TTC549 (cell line): ENCODE measurements around the gene TPRN.

ENCODE experiments used
- FAIRE-seq: peaks from 2 replicates; lab custom pipeline; 2012; peaks lifted over from hg19 to GRCh38; lab: Jason Lieb, UNC

TPRN gene

DNA sequence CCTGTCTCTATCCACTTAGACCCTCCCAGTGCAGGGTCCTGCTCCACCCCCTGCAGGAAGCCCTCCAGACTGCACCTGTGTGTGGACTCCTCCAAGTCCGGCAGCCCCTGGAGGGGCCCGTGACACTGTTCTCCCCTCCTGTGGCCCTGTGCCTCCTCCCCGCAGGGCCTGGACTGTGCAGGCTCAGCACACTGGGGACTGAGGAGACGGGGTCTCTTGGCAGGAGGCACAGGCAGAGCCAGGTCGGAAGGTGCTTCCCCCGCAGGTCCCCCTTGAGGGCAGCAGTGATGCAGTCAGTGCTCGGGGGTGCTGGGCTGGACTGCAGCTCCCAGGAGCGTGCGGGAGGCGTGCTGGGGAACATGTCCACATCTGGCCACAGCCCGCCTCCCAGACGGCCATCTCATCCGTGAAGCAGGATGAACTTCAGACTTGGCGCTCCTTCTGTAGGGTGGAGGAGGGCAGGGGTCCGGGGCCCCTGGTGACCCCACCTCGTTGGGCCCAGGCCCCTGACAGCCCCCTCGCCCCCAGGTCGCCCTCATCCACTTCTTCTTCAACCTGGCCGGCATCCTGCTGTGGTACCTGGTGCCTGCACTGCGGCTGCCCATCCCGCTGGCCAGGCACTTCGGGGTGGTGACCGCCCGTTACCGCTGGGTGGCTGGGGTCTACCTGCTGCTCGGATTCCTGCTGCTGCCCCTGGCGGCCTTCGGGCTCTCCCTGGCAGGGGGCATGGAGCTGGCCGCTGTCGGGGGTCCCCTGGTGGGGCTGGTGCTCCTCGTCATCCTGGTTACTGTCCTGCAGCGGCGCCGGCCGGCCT is 35.1 kb upstream of the TPRN start:
- no peak for FAIRE-seq

DNA sequence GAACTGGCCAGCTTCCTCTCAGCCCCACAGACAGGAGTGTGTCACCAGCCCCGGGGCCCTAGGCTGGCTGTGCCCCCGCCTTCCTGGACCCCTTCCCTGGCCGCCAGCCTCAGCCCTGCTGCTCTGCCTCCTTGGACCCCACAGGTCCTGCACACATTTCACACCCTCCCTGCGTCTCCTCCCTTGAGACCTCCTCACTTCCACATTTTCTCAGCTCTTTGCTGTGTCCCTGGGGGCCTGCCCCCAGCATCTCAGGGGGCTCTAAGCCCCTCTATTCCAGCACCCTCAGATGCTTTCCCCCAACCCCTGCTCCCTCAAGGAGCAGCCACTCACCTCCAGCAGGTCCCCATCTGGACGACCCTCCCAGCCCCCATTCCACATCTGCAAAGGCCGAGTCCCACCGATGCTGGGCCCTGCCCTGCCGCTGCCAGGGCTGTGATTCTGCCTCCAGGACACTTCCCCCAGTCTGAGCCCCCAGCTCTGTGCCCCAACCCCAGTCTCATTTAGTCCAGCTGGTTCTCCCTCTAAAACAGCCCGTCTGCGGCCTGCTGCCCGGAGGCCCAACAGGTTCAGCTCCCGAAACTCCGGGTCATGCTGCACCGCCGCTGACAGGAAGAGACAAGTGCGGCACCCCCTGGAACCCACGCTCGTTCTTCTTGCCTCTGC is 34.4 kb upstream of the TPRN start:
- FAIRE-seq, result no peak

DNA sequence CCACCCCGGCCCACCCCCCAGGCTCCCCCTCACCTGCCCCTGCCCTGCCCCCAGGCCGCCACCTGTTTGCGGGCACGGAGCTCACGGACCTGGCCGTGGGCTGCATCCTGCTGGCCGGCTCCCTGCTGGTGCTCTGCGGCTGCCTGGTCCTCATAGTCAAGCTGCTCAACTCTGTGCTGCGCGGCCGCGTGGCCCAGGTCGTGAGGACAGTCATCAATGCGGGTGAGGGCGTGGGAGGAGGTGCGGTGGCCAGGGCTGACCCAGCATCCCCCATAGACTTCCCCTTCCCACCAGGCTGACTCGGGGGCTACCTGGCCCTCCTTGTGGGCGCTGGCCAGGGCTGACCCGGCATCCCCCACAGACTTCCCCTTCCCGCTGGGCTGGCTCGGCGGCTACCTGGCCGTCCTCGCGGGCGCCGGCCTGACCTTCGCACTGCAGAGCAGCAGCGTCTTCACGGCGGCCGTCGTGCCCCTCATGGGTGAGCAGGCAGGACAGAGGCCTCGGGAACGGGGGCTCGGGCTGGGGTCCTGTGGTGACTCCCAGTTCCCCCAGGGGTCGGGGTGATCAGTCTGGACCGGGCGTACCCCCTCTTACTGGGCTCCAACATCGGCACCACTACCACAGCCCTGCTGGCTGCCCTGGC is 33.6 kb upstream of the TPRN start:
- FAIRE-seq, result no peak

DNA sequence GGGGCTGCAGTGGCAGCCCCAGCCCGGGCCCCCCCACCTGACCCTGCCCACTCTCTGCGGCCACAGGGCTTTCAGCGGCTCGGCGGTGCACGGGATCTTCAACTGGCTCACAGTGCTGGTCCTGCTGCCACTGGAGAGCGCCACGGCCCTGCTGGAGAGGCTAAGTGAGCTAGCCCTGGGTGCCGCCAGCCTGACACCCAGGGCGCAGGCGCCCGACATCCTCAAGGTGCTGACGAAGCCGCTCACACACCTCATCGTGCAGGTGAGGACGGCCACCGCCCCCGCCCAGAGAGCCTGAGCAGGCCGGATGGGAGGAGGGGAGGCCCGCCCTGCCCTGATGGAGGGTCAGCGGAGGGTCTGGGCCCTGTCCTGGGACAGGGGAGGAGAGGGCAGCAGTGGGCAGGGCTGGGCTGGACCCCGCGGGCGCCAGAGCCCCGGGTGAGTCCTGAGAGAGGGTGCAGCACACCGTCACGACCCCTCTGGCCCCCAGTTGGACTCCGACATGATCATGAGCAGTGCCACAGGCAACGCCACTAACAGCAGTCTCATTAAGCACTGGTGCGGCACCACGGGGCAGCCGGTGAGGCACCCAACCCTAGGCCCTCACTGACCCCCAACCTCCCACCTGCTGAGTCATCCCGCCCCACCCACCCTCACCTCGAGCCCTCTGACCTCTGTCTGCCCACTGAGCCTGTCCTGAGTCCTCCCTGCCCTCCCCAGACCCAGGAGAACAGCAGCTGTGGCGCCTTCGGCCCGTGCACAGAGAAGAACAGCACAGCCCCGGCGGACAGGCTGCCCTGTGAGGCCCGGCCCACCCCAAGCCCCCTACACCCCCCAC is 32.8 kb upstream of the TPRN start:
- no peak for FAIRE-seq

DNA sequence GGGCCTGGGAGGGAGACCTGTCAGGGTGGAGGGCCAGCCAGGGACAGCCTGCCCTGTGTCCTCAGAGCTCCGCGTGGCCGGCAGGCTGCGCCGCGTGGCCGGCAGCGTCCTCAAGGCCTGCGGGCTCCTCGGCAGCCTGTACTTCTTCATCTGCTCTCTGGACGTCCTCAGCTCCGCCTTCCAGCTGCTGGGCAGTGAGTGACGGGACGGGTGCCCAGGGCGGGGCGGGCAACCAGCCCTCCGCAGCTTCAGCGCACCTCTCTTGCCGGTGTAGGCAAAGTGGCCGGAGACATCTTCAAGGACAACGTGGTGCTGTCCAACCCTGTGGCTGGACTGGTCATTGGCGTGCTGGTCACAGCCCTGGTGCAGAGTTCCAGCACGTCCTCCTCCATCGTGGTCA is 32.0 kb upstream of the TPRN start:
- no peak for FAIRE-seq

DNA sequence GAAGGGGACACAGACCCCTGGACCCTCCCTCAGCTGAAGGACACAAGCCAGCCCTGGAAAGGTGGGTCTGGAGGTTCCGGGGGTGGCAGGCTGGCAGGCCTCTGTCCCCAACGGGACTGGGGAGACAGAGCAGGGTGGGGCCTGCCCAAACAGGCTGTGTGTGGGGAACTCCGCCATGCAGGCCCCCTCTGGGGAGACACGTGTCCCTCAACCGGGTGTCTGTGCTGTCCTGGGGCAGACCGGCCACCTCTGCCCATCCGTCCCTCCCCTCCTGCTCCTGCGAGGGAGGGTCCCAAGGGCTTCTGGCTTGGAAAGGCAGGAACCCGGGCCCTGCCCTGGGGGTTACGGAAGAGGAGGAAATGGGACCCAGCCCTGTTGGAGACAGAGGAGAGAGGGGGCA is 31.6 kb upstream of the TPRN start:
- FAIRE-seq, result no peak

DNA sequence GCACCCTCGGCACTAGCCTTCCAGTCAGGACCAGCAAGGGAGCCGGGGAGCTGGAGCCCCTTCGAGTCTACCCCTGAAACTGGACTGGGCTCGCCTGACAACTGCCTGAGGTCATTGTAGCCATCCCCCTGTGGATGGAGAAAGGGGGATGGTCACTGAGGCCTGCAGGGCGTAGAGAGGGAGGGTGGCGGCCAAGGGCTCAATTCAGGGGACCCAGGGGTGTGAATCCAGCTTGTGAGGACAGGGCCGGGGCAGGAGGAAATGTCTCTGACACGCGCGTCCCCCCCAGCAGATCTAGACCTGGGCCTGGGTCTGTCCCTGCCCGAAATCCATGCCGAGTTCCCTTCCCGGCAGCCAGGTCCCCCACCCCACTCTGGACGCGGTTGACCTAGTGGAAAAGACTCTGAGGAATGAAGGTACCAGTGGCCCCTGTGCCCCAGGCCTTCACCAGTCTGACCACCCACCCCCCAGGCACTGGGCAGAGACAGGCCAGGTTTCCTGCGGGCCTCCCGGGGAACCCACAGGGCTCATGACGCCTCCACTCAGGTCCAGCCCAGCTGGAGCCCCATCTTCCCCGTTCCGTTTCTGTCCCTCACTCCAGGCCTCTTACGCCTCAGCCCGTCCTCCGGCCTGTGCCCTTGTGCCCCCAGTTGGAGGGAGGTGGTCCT is 31.0 kb upstream of the TPRN start:
- no peak for FAIRE-seq

DNA sequence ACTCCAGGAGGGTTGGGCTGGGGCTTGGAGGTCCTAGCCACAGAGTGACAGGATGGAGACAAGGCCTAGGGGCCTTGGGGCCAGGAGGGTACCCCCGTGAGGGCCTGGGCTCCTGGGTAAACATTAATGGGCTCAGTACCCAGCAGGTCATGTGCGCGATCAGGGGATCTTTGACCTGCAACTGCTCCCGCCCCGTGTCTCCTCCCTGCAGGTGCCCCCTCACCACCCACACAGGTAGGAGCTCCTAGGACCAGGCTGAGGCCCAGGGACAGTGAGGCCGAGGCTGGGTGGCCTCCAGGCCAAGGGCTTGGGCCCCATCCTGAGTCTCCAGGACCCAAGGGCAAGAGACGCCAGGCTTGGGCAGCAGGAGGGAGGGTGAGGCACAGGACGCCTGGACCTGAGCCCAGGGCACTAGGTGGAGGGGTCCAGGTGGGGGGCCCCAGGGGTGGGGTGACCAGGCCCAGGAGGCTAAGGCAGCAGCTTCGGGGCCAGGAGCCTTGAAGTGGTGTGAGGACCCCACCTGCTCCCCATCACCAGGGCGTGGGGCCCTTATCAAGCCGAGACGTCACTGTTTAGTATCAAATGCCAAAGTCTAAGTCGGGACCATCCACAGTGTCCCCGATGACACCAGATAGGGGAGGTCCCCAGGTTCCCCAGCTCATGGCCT is 30.3 kb upstream of the TPRN start, which contains the start of gene SLC34A3:
TSS of gene SLC34A3 (plus strand) at position 197 of the 667 bp plus-strand sequence. CDS start 802 bp downstream, outside the sequence.
- no peak for FAIRE-seq

DNA sequence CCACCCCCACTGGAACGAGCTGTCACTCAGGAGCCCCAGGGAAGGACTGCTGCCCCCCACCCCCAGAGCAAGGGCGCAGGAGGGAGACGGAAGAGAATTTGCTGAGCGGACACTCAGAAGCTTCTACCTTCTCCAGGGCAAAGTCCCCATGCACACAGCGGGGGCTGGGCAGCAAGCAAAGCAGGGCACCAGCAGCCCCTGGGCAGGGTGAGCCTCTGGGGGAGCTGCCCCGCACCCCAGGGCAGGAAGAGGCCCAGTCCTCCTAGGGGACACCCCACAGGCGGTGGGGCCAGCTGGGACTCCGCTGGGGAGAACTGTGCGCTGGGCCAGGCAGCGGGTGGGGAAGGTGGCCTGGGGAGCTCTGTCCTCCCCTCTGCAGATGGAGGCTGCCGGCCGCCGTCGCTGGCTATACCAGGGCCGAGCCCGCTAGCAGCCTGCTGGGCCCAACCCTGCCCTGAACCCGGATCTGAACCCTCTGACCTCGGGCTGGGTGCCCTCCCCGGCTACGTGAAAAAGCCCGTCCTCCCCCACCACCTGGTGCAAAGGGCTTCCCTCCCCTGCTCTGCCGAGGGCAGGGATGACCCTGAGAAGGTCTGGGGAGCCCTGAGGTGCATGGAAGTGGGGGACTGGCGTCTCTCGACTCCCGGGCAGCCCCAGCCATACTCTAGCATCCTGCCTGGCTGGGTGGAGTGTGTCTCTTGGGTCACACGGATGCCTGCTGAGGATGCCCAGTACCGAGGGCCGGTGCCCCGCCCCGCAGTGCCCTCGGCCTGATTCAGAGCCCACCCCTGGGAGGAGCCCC is 29.6 kb upstream of the TPRN start:
- no peak for FAIRE-seq

DNA sequence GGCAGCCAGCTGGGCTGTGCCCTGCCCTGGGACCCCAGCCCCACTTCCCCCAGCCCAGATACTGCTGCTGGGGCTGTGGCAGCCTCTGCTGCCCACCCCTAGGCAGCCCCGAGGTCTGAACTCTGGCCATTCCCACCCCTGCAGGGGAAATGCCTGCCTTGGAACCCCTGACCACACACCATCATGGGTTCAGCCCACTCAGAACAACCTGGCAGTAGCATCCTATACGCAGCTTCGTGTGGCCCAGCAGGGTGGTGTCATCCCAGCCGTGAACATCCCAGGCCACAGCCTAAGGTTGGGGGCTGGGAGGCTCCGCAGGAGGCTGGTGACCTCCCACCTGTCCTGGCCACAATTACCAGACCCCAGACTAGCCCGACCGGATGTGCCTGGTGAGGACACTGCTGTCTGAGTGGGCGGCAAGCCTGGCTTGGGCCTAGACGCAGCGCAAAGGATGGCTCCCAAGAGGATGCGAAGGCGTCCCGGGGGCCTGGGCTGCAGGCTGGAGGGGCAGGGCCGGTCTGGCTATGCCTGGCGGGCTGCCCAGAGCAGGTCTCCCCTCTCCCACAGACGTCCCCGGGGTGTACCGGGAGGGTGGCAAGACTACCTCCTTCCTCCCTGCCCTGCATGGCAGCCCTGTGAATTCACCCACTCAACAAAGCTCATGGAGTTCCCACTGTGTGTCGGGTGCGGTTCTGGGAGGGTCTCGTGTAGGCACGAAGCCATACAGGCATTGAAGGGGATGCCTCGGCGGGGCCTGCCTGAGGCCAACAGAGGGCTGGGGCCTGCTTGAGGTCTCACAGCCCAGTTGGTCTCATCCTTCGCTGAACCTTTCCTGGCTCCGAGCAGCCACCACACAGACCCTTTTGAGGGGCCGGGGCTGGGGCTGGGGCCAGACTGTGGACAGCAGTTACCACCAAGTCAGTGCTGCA is 28.7 kb upstream of the TPRN start:
- no peak for FAIRE-seq

DNA sequence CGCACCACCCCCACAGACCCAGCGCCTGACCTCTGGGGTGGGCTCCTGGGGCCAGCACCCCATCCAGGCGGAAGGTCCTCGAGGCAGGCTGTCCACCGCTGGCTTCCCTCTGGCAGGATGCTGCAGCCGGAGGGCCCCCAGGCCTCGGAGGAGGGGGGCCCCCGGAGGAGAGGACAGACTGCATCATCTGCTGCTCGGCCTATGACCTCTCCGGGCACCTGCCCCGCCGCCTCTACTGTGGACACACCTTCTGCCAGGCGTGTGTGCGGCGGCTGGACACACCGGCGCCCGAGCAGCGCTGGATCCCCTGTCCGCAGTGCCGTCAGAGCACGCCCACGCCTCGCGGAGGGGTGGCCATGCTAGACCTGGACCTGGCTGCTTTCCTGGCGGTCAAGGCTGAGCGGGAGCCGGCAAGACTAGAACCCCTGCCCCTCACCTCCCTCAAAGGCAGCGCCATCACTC is 28.0 kb upstream of the TPRN start:
- no peak for FAIRE-seq

DNA sequence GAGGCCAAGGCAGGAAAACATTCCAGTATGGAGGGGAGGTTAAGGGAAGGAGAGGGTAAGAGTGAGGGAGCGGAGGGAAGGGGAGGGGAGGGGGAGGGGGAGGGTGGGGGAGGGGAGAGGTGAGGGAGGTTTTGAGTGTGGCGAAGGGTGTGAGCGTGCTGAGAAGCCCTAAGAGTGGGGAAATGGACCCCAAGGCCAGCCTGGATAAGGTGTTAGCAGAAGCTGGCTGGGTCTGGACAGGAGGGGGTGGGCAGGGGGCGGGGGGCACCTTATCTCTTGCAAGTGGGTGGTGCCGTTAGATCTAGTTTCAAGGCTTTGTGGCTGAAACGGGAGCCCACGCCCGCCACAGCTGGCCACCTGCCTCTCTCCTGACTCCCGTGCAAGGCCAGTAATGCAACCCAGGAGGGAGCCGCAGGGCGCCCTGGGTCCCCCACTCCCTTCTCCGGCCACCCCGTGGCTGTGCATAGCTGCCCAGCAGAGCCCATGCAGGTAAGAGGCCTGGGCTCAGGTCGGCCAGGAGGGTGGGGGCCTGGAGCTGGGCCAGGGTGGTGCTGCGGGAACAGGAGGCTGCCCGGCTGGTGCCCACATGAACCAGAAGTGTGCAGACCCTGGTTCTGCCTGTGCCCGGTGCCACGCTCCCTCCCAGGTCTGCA is 27.4 kb upstream of the TPRN start:
- FAIRE-seq, result no peak

DNA sequence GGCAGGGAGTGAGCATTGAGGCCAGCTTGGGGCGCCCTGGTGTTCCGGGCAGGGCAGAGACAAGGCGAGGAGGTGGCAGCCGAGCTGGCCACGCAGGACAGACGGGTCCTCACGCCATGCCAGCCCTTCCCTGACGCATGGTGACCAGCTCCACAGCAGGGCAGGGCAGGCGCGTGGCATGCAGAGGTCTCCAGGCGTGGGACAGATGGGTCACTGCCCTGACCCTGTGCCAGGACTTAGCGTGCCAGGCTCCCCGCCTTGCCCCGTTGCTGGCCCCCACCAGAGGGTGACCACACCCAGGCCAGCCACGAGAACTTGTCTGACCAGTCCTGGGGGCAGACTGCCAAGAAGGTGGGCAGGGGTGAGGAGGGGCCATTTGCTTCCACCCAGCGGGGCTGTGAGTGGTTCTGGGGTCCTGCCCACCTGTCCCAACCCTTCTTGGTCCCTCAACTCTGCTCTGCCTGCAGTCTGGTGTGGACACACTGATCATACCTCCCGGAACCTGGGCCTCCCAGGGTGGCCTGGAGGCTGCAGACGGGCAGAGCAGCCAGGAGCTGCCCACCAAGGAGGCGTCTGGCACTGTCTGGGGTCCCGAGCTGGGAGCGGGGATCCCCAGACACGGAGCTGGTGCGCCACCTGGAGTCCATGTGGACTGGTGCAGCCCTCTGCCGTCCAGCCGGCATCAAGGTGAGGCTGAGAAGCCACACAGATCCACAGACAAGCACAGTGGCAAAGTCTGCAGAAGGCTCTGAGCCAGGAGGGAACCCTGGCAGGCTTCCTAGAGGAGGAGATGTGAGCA is 26.7 kb upstream of the TPRN start, which contains the start of gene RNF224:
TSS of gene RNF224 (plus strand) at position 449 of the 799 bp plus-strand sequence. CDS start 834 bp downstream, outside the sequence.
- no peak for FAIRE-seq

DNA sequence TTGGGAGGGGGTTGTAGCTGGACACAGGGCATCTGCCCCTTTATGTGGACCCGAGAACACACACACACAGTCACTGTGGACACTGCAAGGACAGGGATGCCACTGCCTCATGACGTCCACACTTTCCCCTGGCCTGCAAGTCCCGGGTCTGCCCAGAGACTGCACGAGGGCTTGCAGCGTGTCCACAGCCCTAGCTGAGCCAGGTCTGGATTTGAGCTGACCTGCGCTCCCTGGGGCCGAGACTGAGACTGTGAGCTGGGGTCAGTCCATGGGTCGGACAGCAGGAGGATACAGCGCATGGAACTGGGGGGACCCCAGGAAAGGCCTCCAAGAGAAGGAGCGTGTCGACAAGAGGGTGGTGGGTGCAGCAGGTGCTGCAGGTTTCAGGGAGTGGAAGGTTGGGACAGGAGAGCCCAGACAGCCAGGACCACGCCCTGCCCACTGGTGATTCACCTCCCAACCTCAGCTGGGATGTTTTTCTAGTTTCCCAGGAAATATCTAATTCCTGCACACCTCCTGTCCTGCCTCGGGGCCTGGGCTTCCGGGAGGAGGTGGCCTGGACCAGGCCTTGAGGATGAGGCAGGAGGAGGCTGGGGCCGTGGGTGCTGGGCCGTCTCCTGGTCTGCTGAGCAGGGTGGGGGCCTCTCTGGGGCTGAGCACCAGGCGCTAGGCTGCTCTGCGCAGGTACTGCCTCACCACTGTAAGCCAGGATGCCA is 26.0 kb upstream of the TPRN start:
- no peak for FAIRE-seq

DNA sequence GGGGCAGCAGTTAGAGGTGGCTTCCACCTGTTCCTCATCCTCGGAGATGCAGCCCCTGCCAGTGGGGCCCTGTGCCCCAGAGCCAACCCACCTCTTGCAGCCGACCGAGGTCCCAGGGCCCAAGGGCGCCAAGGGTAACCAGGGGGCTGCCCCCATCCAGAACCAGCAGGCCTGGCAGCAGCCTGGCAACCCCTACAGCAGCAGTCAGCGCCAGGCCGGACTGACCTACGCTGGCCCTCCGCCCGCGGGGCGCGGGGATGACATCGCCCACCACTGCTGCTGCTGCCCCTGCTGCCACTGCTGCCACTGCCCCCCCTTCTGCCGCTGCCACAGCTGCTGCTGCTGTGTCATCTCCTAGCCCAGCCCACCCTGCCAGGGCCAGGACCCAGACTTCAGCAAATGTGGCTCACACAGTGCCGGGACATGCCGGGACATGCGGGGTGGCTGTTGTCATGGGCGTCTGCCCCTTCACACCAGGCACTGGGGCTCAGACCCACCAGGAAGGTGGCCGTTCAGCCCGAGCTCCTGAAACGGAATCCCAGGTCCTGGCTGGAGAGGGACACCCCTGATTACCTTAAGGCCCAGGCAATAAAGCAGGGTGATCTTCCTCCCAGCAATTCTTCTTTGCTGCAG is 25.3 kb upstream of the TPRN start:
- no peak for FAIRE-seq
